RWPE2 (cell line): Measurements from ENCODE around the gene PSG4.
"Not testable (repeated sequence)": the region's sequence is repeated elsewhere in the genome, so short reads cannot be mapped to it uniquely, and the experiment has no call there.

Experiments
- ATAC-seq: fragments of 200-7000 bp; cut with Tn5 transposase; 3 replicates; pipeline ENCODE4 v1.9.1; 2021; ENCODE audit warnings: low read depth
- DNase-seq: peaks from one replicate; pipeline ENCODE4 v3.0.0-alpha.2; 2020; ENCODE audit warnings: low spot score
- H3K27ac ChIP-seq: fragments of 450-650 bp; 2 replicates; pipeline ENCODE4 v1.5.1; 2017; ENCODE audit warnings: mild to moderate bottlenecking; ENCODE audit not compliant: poor library complexity, severe bottlenecking
- H3K27me3 ChIP-seq: fragments of 250-450 bp; sonication (Bioruptor Pico); 2 replicates; pipeline ENCODE4 v1.5.1; 2021; ENCODE audit warnings: mild to moderate bottlenecking, moderate library complexity; ENCODE audit not compliant: insufficient read depth, poor library complexity, severe bottlenecking
- H3K36me3 ChIP-seq: fragments of 250-450 bp; sonication (Bioruptor Pico); 2 replicates; pipeline ENCODE4 v1.5.1; 2020; ENCODE audit warnings: low read depth, mild to moderate bottlenecking, moderate library complexity
- H3K4me1 ChIP-seq: fragments of 250-450 bp; sonication (Bioruptor Pico); 2 replicates; pipeline ENCODE4 v1.5.1; 2021; ENCODE audit warnings: mild to moderate bottlenecking, moderate library complexity; ENCODE audit not compliant: insufficient read depth, poor library complexity, severe bottlenecking
- H3K4me3 ChIP-seq: fragments of 250-450 bp; sonication (Bioruptor Pico); 2 replicates; pipeline ENCODE4 v1.5.1; 2021; ENCODE audit warnings: mild to moderate bottlenecking, moderate library complexity; ENCODE audit not compliant: severe bottlenecking
- H3K9me3 ChIP-seq: fragments of 250-450 bp; sonication (Bioruptor Pico); 2 replicates; pipeline ENCODE4 v1.5.1; 2021; ENCODE audit warnings: mild to moderate bottlenecking, moderate library complexity; ENCODE audit not compliant: severe bottlenecking
- CTCF ChIP-seq: fragments of 450-650 bp; IDR thresholded peaks from one replicate; pipeline ENCODE4 v1.5.1; 2017; ENCODE audit warnings: mild to moderate bottlenecking, moderate library complexity; ENCODE audit not compliant: poor library complexity, severe bottlenecking

Gene PSG4

GRCh38 chr19:43207991-43208390 lies 2.6 kb upstream of the PSG4 start:
- Histone ChIP-seq H3K27me3 (no peaks in the 10 kb centered on the region), H3K27ac (no peak overlapping the region), H3K36me3 (no peaks in the 10 kb centered on the region), H3K9me3 (no peaks in the 10 kb centered on the region), H3K4me3 (no peak overlapping the region), H3K4me1 (no peaks in the 10 kb centered on the region)
- DNase-seq: no peak
- no peak for TF ChIP-seq CTCF
- no peak for ATAC-seq

GRCh38 chr19:43207174-43207573 lies 1.7 kb upstream of the PSG4 start:
- peak; percentile 62 for TF ChIP-seq CTCF
- not testable (repeated sequence) for H3K4me3 ChIP-seq, H3K36me3 ChIP-seq, DNase-seq, H3K27me3 ChIP-seq, H3K27ac ChIP-seq, ATAC-seq, H3K9me3 ChIP-seq, H3K4me1 ChIP-seq

GRCh38 chr19:43203611-43204010 lies 1.8 kb downstream of the PSG4 start:
- DNase-seq, H3K4me3 ChIP-seq, H3K9me3 ChIP-seq, H3K27me3 ChIP-seq, H3K36me3 ChIP-seq, ATAC-seq: not testable (repeated sequence)
- peak overlapping the region; percentile 99 for H3K27ac ChIP-seq
- H3K4me1 ChIP-seq: peaks cover 27% of the 10 kb centered on the region

- DNase-seq, ATAC-seq: not testable (repeated sequence)
- H3K27ac ChIP-seq: peak overlapping the region; percentile 99
These were observed 3.5 kb downstream of the PSG4 start for GRCh38 chr19:43201891-43202290.

GRCh38 chr19:43201337-43201801 lies 4.1 kb downstream of the PSG4 start:
- H3K27me3 ChIP-seq, H3K36me3 ChIP-seq, DNase-seq, H3K9me3 ChIP-seq, H3K4me3 ChIP-seq: not testable (repeated sequence)
- H3K4me1 ChIP-seq: peaks cover 27% of the 10 kb centered on the region
- peak overlapping the region; percentile 99 for H3K27ac ChIP-seq
- ATAC-seq: peak; percentile 57

More at GRCh38 chr19:43201891-43202290, 3.5 kb downstream of the PSG4 start:
- not testable (repeated sequence) for H3K9me3 ChIP-seq, H3K4me3 ChIP-seq, H3K36me3 ChIP-seq, H3K27me3 ChIP-seq
- H3K4me1 ChIP-seq: peaks cover 27% of the 10 kb centered on the region

- DNase-seq, ATAC-seq, H3K9me3 ChIP-seq, H3K27me3 ChIP-seq, H3K4me3 ChIP-seq, H3K36me3 ChIP-seq: not testable (repeated sequence)
- Histone ChIP-seq H3K4me1 (peaks cover 27% of the 10 kb centered on the region), H3K27ac (peak overlapping the region; percentile 99)
- peak; percentile 13 for TF ChIP-seq CTCF
These were observed 6.6 kb downstream of the PSG4 start for GRCh38 chr19:43198686-43199419.

GRCh38 chr19:43197666-43198397 lies 7.6 kb downstream of the PSG4 start:
- ATAC-seq, H3K9me3 ChIP-seq: not testable (repeated sequence)

GRCh38 chr19:43194397-43194796 lies 11.0 kb downstream of the PSG4 start:
- not testable (repeated sequence) for ATAC-seq, H3K4me3 ChIP-seq, H3K27me3 ChIP-seq, H3K36me3 ChIP-seq, H3K9me3 ChIP-seq, H3K27ac ChIP-seq, DNase-seq, H3K4me1 ChIP-seq

More at GRCh38 chr19:43197666-43198397, 7.6 kb downstream of the PSG4 start:
- H3K4me3 ChIP-seq, DNase-seq, H3K36me3 ChIP-seq, H3K27me3 ChIP-seq, H3K27ac ChIP-seq: not testable (repeated sequence)
- H3K4me1 ChIP-seq: peaks cover 27% of the 10 kb centered on the region
